Cardiac fibroblast (primary cell): Measurements from ENCODE around the gene MTFR2.
A peak's percentile ranks its signal among the peaks of the same experiment; 100 is the strongest.

Experiments
- DNase-seq, 2 donors: peaks; one replicate each; pipeline versions ENCODE4 v3.0.0 to v3.0.0-alpha.2; 2010; ENCODE audit warnings: low read depth in 2 of 2
- H3K4me3 ChIP-seq, 2 donors: replicated peaks in 1 of 2; 1 replicate in 1 of 2; 2 replicates in 1 of 2; pipeline ENCODE4 v1.5.1; 2011; ENCODE audit warnings: low read depth in 2 of 2, low read length in 2 of 2, mild to moderate bottlenecking in 2 of 2, moderate library complexity in 1 of 2
- CTCF ChIP-seq: IDR thresholded peaks from one replicate; pipeline ENCODE4 v1.5.1; 2011; ENCODE audit warnings: low read depth, mild to moderate bottlenecking, low read length, inconsistent platforms

Gene MTFR2

GRCh38 chr6:136236466-136237293 is 13.4 kb downstream of the MTFR2 start:
- TF ChIP-seq CTCF: no peak
- no peak overlapping the region for H3K4me3 ChIP-seq
- DNase-seq: no peak

DNA sequence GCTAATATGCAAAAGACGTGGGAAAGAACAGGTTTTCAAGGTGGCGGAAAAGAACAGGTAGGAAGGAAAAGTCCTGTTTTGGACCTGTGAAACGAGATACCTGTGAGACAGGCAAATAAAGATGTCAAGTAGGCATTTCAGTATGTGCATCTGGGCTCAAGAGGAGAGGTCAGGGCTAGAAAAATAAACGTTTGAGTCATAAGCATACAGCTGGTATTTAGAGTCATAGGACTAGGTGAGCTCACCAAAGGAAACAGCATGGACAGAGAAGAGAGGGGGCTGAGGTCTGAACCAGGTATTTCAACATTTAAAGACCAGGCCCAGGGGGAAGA is 14.9 kb downstream of the MTFR2 start:
- TF ChIP-seq CTCF: no peak
- DNase-seq: peak in 1 of 2 donors; percentile 60
- H3K4me3 ChIP-seq: no peak overlapping the region

GRCh38 chr6:136232701-136233100 is 17.4 kb downstream of the MTFR2 start:
- TF ChIP-seq CTCF: no peak
- no peak overlapping the region for H3K4me3 ChIP-seq
- DNase-seq: no peak

DNA sequence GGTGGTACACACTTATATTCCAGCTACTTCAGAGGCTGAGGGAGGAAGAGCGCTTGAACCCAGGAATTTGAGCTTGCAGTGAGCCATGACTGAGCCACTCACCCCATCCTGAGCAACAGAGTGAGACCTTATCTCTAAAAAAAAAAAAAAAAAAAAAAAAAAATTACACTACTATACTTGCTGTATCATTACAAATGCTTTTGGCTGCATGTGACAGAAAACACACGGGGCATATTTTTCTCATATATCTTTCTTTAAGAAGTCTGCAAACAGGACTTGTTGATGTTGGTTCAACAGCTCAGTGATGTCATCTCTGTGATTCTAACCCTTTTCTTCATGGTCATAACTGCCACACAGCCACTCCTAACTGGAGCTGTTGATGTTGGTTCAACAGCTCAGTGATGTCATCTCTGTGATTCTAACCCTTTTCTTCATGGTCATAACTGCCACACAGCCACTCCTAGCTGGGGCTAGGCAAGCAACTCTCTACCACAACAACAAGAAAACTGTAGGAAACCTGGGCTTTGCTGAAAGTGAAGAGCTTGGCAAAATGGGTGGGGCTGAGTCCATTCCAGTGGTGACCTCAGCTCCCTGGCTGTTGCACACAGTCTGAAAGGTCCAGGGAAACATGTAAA is 19.8 kb downstream of the MTFR2 start:
- TF ChIP-seq CTCF: no peak
- H3K4me3 ChIP-seq: no peak overlapping the region
- peak; percentile 20 to 34 for DNase-seq

- H3K4me3 ChIP-seq: no peak overlapping the region
- TF ChIP-seq CTCF: no peak
- no peak for DNase-seq
Observed at GRCh38 chr6:136228814-136229213, 21.3 kb downstream of the MTFR2 start.

- no peak overlapping the region for H3K4me3 ChIP-seq
- no peak for TF ChIP-seq CTCF
- DNase-seq: no peak
Observed at GRCh38 chr6:136226674-136227377, 23.3 kb downstream of the MTFR2 start.
